Neuron (in vitro differentiated cells): ENCODE data around the gene ZNF688.
"Not testable (repeated sequence)": the region's sequence is repeated elsewhere in the genome, so short reads cannot be mapped to it uniquely, and the experiment has no call there.

ENCODE experiments used
- H2AFZ ChIP-seq: one replicate; pipeline ENCODE4 v1.6.1; 2013; ENCODE audit warnings: low read depth, mild to moderate bottlenecking, inconsistent platforms, low read length, moderate library complexity
- H3K27me3 ChIP-seq: one replicate; pipeline ENCODE4 v1.6.1; 2013; ENCODE audit warnings: low read length; ENCODE audit not compliant: insufficient read depth
- H3K36me3 ChIP-seq: one replicate; pipeline ENCODE4 v1.6.1; 2013; ENCODE audit warnings: low read length; ENCODE audit not compliant: insufficient read depth
- H3K4me1 ChIP-seq: one replicate; pipeline ENCODE4 v1.6.1; 2013; ENCODE audit warnings: low read length; ENCODE audit not compliant: insufficient read depth
- H3K4me3 ChIP-seq: 2 replicates; pipeline ENCODE4 v1.5.1; 2013; ENCODE audit warnings: mild to moderate bottlenecking, low read length, moderate library complexity
- H3K9me3 ChIP-seq: one replicate; pipeline ENCODE4 v1.6.1; 2013; ENCODE audit warnings: low read length

The ZNF688 gene

GRCh38 chr16:30541502-30542329 is 29.8 kb downstream of the ZNF688 start:
- H2AFZ ChIP-seq = peak overlapping the region; percentile 43
- H3K4me3 ChIP-seq = no peak overlapping the region

DNA sequence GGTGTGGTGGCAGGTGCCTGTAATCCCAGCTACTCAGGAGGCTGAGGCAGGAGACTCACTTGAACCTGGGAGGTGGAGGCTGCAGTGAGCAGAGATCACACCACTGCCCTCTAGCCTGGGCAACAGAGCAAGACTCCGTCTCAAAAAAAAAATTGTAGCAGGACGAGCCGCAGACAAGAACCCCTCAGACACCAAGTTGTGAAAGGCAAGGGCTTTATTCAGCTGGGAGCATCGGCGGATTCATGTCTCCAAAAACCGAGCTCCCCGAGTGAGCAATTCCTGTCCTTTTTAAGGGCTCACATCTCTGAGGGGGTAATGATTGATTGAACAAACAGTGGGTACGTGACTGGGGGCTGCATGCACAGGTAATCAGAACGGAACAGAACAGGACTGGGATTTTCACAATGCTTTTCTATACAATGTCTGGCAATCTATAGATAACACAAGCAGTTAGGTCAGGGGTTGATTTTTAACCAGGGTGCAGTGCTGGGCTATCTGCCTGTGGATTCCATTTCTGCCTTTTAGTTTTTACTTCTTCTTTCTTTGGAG is 30.5 kb downstream of the ZNF688 start:
- not testable (repeated sequence) for H3K9me3 ChIP-seq, H2AFZ ChIP-seq, H3K4me3 ChIP-seq, H3K27me3 ChIP-seq, H3K36me3 ChIP-seq
- peaks cover 23% of the 10 kb centered on the region for H3K4me1 ChIP-seq

More at GRCh38 chr16:30541502-30542329, 29.8 kb downstream of the ZNF688 start:
- no peaks in the 10 kb centered on the region for H3K27me3 ChIP-seq
- H3K36me3 ChIP-seq = no peaks in the 10 kb centered on the region
- H3K4me1 ChIP-seq = peaks cover 23% of the 10 kb centered on the region
- H3K9me3 ChIP-seq = no peaks in the 10 kb centered on the region

DNA sequence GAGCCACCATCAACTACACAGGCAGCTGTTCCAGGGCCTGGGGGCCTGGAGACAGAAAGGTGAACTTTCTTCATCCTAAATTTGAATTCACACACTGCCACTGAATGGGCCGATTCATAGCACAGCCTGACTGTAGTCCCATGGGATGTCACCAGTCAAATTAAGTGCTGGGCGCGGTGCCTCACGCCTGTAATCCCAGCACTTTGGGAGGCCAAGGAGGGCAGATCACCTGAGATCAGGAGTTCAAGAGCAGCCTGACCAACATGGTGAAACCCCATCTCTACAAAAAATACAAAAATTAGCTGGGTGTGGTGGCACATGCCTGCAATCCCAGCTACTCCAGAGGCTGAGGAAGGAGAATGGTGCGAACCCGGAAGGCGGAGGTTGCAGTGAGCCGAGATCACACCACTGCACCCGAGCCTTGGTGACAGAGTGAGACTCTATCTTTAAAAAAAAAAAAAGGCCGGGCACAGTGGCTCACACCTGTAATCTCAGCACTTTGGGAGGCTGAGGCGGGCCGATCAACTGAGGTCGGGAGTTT is 31.5 kb downstream of the ZNF688 start:
- not testable (repeated sequence) for H3K36me3 ChIP-seq, H3K27me3 ChIP-seq

GRCh38 chr16:30539000-30539964 is 32.2 kb downstream of the ZNF688 start:
- H3K27me3 ChIP-seq = no peaks in the 10 kb centered on the region
- no peak overlapping the region for H3K4me3 ChIP-seq
- H2AFZ ChIP-seq = no peak overlapping the region
- no peaks in the 10 kb centered on the region for H3K9me3 ChIP-seq
- peaks cover 21% of the 10 kb centered on the region for H3K4me1 ChIP-seq
- no peaks in the 10 kb centered on the region for H3K36me3 ChIP-seq

More for the DNA sequence above, 31.5 kb downstream of the ZNF688 start:
- not testable (repeated sequence) for H3K9me3 ChIP-seq, H2AFZ ChIP-seq, H3K4me3 ChIP-seq
- H3K4me1 ChIP-seq = peaks cover 28% of the 10 kb centered on the region

GRCh38 chr16:30536391-30537024 is 35.0 kb downstream of the ZNF688 start:
- not testable (repeated sequence) for H2AFZ ChIP-seq, H3K27me3 ChIP-seq, H3K4me3 ChIP-seq, H3K36me3 ChIP-seq, H3K9me3 ChIP-seq
- peaks cover 14% of the 10 kb centered on the region for H3K4me1 ChIP-seq

GRCh38 chr16:30535777-30536190 is 35.7 kb downstream of the ZNF688 start:
- no peaks in the 10 kb centered on the region for H3K36me3 ChIP-seq
- H3K4me1 ChIP-seq = peaks cover 7% of the 10 kb centered on the region
- H3K9me3 ChIP-seq = no peaks in the 10 kb centered on the region
- H3K27me3 ChIP-seq = no peaks in the 10 kb centered on the region
- H2AFZ ChIP-seq = peak overlapping the region; percentile 78
- peak overlapping the region; percentile 63 for H3K4me3 ChIP-seq

GRCh38 chr16:30535106-30535776 is 36.3 kb downstream of the ZNF688 start:
- no peaks in the 10 kb centered on the region for H3K27me3 ChIP-seq
- H3K4me1 ChIP-seq = peaks cover 7% of the 10 kb centered on the region
- peak overlapping the region; percentile 63 for H3K4me3 ChIP-seq
- H3K9me3 ChIP-seq = no peaks in the 10 kb centered on the region
- H2AFZ ChIP-seq = peak overlapping the region; percentile 78
- H3K36me3 ChIP-seq = no peaks in the 10 kb centered on the region

- no peaks in the 10 kb centered on the region for H3K9me3 ChIP-seq
- peak within 1 kb of the TSS; percentile 63 for H3K4me3 ChIP-seq
- peaks cover 7% of the 10 kb centered on the region for H3K4me1 ChIP-seq
- H2AFZ ChIP-seq = peak within 1 kb of the TSS; percentile 78
- H3K27me3 ChIP-seq = no peaks in the 10 kb centered on the region
- no peaks in the 10 kb centered on the region for H3K36me3 ChIP-seq
Measured at GRCh38 chr16:30534368-30535105, 37.0 kb downstream of the ZNF688 start, which contains the start of gene ZNF747. TSS of gene ZNF747 (minus strand) at chr16:30534858. CDS start at chr16:30534679, 179 bp downstream.

- H3K36me3 ChIP-seq = no peaks in the 10 kb centered on the region
- peaks cover 7% of the 10 kb centered on the region for H3K4me1 ChIP-seq
- H3K9me3 ChIP-seq = no peaks in the 10 kb centered on the region
- peak overlapping the region; percentile 63 for H3K4me3 ChIP-seq
- peak overlapping the region; percentile 78 for H2AFZ ChIP-seq
- no peaks in the 10 kb centered on the region for H3K27me3 ChIP-seq
Measured at GRCh38 chr16:30533748-30534367, 37.7 kb downstream of the ZNF688 start.

DNA sequence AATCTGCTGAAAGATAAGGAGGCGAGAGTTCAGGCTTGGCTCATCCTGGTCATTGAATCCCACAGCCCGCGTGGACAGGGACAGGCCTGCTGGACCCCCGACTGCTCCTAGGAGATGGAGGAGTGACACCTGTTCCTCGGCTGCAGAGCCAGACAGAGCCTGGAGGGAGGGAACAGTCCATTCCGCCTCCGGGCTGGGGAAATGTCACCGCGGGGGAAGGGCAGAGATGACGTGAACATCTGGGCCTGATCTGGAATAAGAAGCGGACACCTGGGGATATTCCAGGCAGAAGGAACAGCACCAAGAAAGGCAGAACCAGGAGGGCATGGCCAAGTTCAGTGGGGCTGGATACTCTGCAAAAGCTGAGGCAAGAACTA is 38.4 kb downstream of the ZNF688 start:
- Histone ChIP-seq H3K4me3 (no peak overlapping the region), H3K4me1 (peaks cover 7% of the 10 kb centered on the region), H3K27me3 (no peaks in the 10 kb centered on the region), H2AFZ (no peak overlapping the region), H3K9me3 (no peaks in the 10 kb centered on the region), H3K36me3 (no peaks in the 10 kb centered on the region)
